ENCODE measurements around the gene RAP1GDS1. TPM values are rescaled to one million over a fixed set of nuclear protein-coding genes. Genes with fewer than 3 reads are reported as not detected.
A peak's percentile ranks its signal among the peaks of the same experiment; 100 is the strongest.

Gene RAP1GDS1
- 42.5 and 48.2 TPM in 2 replicates for total RNA-seq (2016; rRNA removed; fragmentation: Illumina TruSeq; extraction: Trizol)
- 14.8 and 15.4 TPM in 2 replicates for total RNA-seq (2016; cell fraction: cytosol; rRNA removed; fragmentation: Illumina TruSeq; extraction: Trizol; ENCODE audit: low read depth)
- total RNA-seq (2016; cell fraction: insoluble cytoplasmic fraction; rRNA removed; fragmentation: Illumina TruSeq; extraction: Trizol) = 38.1 and 49.7 TPM in 2 replicates
- total RNA-seq (2016; cell fraction: membrane; rRNA removed; fragmentation: Illumina TruSeq; extraction: Trizol) = 33.5 and 37.6 TPM in 2 replicates
- 38.3 and 42.0 TPM in 2 replicates for total RNA-seq (2016; cell fraction: nucleus; rRNA removed; fragmentation: Illumina TruSeq; extraction: Trizol)
- polyA plus RNA-seq (2011; rRNA removed) = 12.8 and 19.3 TPM in 2 replicates
- polyA plus RNA-seq (2011; cell fraction: cytosol; rRNA removed) = 8.7 and 10.9 TPM in 2 replicates
- 8.9 and 10.3 TPM in 2 replicates for polyA plus RNA-seq (2011; cell fraction: nucleus; rRNA removed)
- polyA plus RNA-seq (2012) = 18.1 and 19.5 TPM in 2 replicates
- polyA plus RNA-seq (2016; cell fraction: cytosol; fragmentation: Illumina TruSeq; extraction: Trizol; ENCODE audit: low read depth) = 13.2 and 14.3 TPM in 2 replicates
- polyA plus RNA-seq (2016; cell fraction: insoluble cytoplasmic fraction; fragmentation: Illumina TruSeq; extraction: Trizol; ENCODE audit: low read depth) = 36.9 and 37.3 TPM in 2 replicates
- 19.4 and 19.5 TPM in 2 replicates for polyA plus RNA-seq (2016; cell fraction: membrane; fragmentation: Illumina TruSeq; extraction: Trizol; ENCODE audit: low read depth)
- 17.3 and 18.6 TPM in 2 replicates for polyA plus RNA-seq (2016; cell fraction: nucleus; fragmentation: Illumina TruSeq; extraction: Trizol; ENCODE audit: insufficient read depth, low read depth)
- 14.3 and 26.8 TPM in 2 replicates for polyA minus RNA-seq (2011; rRNA and poly(A)+ RNA removed; ENCODE audit: low replicate concordance)
- 23.0 and 23.5 TPM in 2 replicates for polyA minus RNA-seq (2011; cell fraction: cytosol; rRNA and poly(A)+ RNA removed)
- polyA minus RNA-seq (2011; cell fraction: nucleus; rRNA and poly(A)+ RNA removed) = 54.2 and 60.7 TPM in 2 replicates
- percentile 76 among the genes with signal in this experiment for Bru-seq, nascent RNA
- BruChase-seq, experiment 1, labeled RNA remaining after a 6-hour chase = percentile 59 among the genes with signal in this experiment
- BruChase-seq, experiment 2, labeled RNA remaining after a 2-hour chase = percentile 61 among the genes with signal in this experiment
- long read RNA-seq, experiment 1, transcript RAP1GDS1-205 (15 exons, 3,681 nt) = major isoform, 18 of 36 reads
- long read RNA-seq, experiment 1, partial matches to known transcripts = 4 of 36 reads
- long read RNA-seq, experiment 1, other reads (novel, unspliced or antisense) = 11 of 36 reads
- long read RNA-seq, experiment 2, transcript RAP1GDS1-205 (15 exons, 3,681 nt) = major isoform, 18 of 68 reads
- long read RNA-seq, experiment 2, transcript RAP1GDS1-202 (15 exons, 2,092 nt) = minor isoform, 9 of 68 reads
- long read RNA-seq, experiment 2, partial matches to known transcripts = 15 of 68 reads
- long read RNA-seq, experiment 2, other reads (novel, unspliced or antisense) = 20 of 68 reads

DNA sequence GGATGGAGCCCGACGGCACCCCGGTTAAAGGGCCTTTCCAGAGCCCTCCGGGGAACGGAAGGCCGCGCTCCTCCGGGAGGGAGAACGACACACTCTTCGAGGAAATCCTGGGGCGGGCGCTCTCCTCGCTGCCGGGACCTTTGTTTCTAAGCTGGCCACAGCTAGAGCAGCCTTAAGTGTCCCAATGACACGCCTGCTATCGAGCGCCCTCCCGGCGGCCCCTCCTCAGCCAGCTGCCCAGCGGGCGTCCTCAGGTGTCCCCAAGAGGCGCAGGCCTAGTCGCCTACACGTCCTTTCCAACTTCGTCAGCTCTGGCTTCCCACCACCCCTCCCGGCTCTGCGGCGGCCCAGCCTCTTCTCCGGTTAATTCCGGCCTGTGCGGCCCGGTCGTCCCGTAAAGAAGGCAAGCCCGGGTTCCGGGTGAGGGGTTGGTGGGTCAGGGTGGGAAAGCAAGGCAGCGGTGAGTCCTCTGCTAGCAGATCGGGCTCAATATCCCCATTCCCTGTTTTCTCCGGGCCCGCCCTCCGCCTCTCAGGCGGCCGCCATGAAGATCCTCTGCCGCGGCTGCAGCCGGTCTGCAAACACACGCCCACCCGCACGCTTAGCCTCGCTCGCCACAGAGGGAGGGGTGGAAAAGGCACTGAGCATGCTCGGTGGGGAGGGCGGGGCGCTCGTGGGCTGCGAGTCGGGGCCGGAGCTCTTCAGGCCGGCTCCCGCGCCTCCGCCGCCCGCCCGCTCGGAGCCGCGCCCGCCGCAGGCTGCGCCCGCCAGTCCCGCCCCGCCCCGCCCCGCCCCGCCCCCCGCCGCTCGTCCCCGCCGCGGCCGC, at the start of gene RAP1GDS1:
TSS of gene RAP1GDS1 (plus strand) at position 806 of the 826 bp plus-strand sequence. CDS start 182 bp downstream, outside the sequence.
- Histone ChIP-seq H3K4me2 (ENCODE audit: low read depth, low read length) (peak within 1 kb of the TSS; percentile 92), H3K27ac (ENCODE audit: extremely low read length, insufficient read depth, low read length) (peak within 1 kb of the TSS; percentile 95), H3K9me3 (ENCODE audit: low read length) (no peaks in the 10 kb centered on the region), H4K20me1 (ENCODE audit: insufficient read depth, low read length) (no peaks in the 10 kb centered on the region), H3K4me1 (ENCODE audit: insufficient read depth, low read length) (peaks cover 27% of the 10 kb centered on the region), H2AFZ (ENCODE audit: low read length) (no peak within 1 kb of the TSS), H3K4me3 (replicated peaks in 1 of 3; ENCODE audit: insufficient read depth in 1 of 3, low read depth in 2 of 3, low read length in 3 of 3) (peak within 1 kb of the TSS; percentile 87 to 90 (median 90)), H3K79me2 (ENCODE audit: insufficient read depth, low read length) (peaks cover 36% of the 10 kb centered on the region), H3K9ac (ENCODE audit: insufficient read depth, low read depth, low read length) (peak within 1 kb of the TSS; percentile 92), H3K27me3 (ENCODE audit: control insufficient read depth in 1 of 2, insufficient read depth in 2 of 2, low read length in 2 of 2) (no peaks in the 10 kb centered on the region; a peak in 1 of 5 replicates), H3K36me3 (replicated peaks in 1 of 2; ENCODE audit: control insufficient read depth in 1 of 2, insufficient read depth in 2 of 2, low read length in 2 of 2) (no peaks in the 10 kb centered on the region)
- POLR2A ChIA-PET = interaction anchor here (0.9 to 2.2 kb wide), 16 partner anchors 8 to 1690 kb away, joined by 3 to 31 read pairs (median 4); partner anchors contain the start of genes ADH5, EIF4E, H2AZ1 and STPG2
- in situ Hi-C loops (cut with HindIII; ENCODE audit: extremely low pct_ligation_motif_present, low pct_unique_long_range_greater_than_20kb) = no loop called here
- CTCF ChIA-PET (ENCODE audit: low intra/inter-chr PET ratio, low total read pairs) = interaction anchor here (0.6 kb wide), 1 partner anchor 1143 kb away, joined by 3 read pairs; no protein-coding TSS in a partner anchor
- WGBS (ENCODE audit: low lambda C conversion rate) = 0% methylated on average over 7 of the region's 84 CpGs
- peak; percentile 89 for DNase-seq (ENCODE audit: low spot score)
- no TSS peak for BruUV-seq (replicated peaks)
- ATAC-seq = peak; percentile 90
- intact Hi-C loops (cut with micrococcal nuclease; ENCODE audit: unreplicated experiment) = loop anchor here (5.0 kb wide), 1 partner anchor 118 kb away; the partner anchor contains the start of gene STPG2
- FAIRE-seq = no peak
- no peak for TF ChIP-seq RBM22 (optimal IDR thresholded peaks at IDR 0.05; ENCODE audit: low read length)
- TF ChIP-seq, protein P1, sequence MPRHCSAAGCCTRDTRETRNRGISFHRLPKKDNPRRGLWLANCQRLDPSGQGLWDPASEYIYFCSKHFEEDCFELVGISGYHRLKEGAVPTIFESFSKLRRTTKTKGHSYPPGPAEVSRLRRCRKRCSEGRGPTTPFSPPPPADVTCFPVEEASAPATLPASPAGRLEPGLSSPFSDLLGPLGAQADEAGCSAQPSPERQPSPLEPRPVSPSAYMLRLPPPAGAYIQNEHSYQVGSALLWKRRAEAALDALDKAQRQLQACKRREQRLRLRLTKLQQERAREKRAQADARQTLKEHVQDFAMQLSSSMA (CRISPR knock-in tag; IDR thresholded peaks at IDR 0.05) = no peak
- no peak for TF ChIP-seq FIP1L1 (IDR thresholded peaks at IDR 0.05; ENCODE audit: borderline replicate concordance, insufficient read depth, low read depth, low read length)
- peak; percentile 69; the same call in 1 of the 3 replicates for TF ChIP-seq MXI1 (IDR thresholded peaks at IDR 0.05; ENCODE audit: borderline replicate concordance, low read depth, low read length)
- peak; percentile 81 for TF ChIP-seq ZNF710 (CRISPR knock-in tag; IDR thresholded peaks at IDR 0.05; ENCODE audit: borderline replicate concordance)
- peak; percentile 59; the same call in 1 of the 2 replicates for TF ChIP-seq HES4 (CRISPR knock-in tag; IDR thresholded peaks at IDR 0.05; ENCODE audit: borderline replicate concordance)
- TF ChIP-seq YY1 (IDR thresholded peaks at IDR 0.05; ENCODE audit: insufficient read depth, insufficient replicate concordance, low read depth, low read length) = peak; percentile 91
- TF ChIP-seq HOXA3 (CRISPR knock-in tag; IDR thresholded peaks at IDR 0.05) = peak; percentile 25; the same call in 1 of the 2 replicates
- TF ChIP-seq HNRNPK (IDR thresholded peaks at IDR 0.05; ENCODE audit: low read depth, low read length, poor library complexity, severe bottlenecking) = peak; percentile 58
- 0 out of 2 replicates have a peak, but pooled peaks have one; percentile 62 for TF ChIP-seq ZFYVE20 (CRISPR knock-in tag; IDR thresholded peaks at IDR 0.05; ENCODE audit: borderline replicate concordance, low read depth)
- TF ChIP-seq ZNF530 (CRISPR knock-in tag; IDR thresholded peaks at IDR 0.05; ENCODE audit: low read depth) = no peak
- TF ChIP-seq MIER2 (CRISPR knock-in tag; IDR thresholded peaks at IDR 0.05) = no peak
- TF ChIP-seq HOXD1 (CRISPR knock-in tag; IDR thresholded peaks at IDR 0.05) = 0 out of 2 replicates have a peak, but pooled peaks have one; percentile 8

Measured in HepG2 (cell line).